K562 (cell line): ENCODE data around the gene UVRAG. TPM values are rescaled to one million over a fixed set of nuclear protein-coding genes. Genes with fewer than 3 reads are reported as not detected.

ENCODE experiments used
- CBX1 ChIP-seq: sonication (generic); IDR thresholded peaks from 2 replicates; pipeline ENCODE4 v1.6.1; 2016; ENCODE audit warnings: antibody characterized with exemption, low read depth, mild to moderate bottlenecking
- EP400 ChIP-seq: fragments of 450-650 bp; IDR thresholded peaks from 2 replicates; pipeline ENCODE4 v1.6.1; 2017; ENCODE audit warnings: antibody characterized with exemption, mild to moderate bottlenecking, moderate library complexity
- HDAC1 ChIP-seq, 2 experiments: fragments of 450-650 bp; IDR thresholded peaks; 2 replicates each; pipeline ENCODE4 v1.6.1; 2016 to 2017; ENCODE audit warnings: inconsistent platforms in 1 of 2, mild to moderate bottlenecking in 1 of 2, moderate library complexity in 1 of 2
- HMGN3 ChIP-seq: IDR thresholded peaks from 2 replicates; pipeline ENCODE4 v1.6.1; 2011; ENCODE audit warnings: borderline replicate concordance, low read depth, mild to moderate bottlenecking, mixed read lengths, low read length; ENCODE audit not compliant: insufficient read length; ENCODE audit errors: extremely low read depth
- MAZ ChIP-seq, 2 experiments: fragments of 450-650 bp in 1 of 2; sonication (generic) in 1 of 2; formaldehyde crosslinking; IDR thresholded peaks in 1 of 2; conservative IDR thresholded peaks in 1 of 2; 2 replicates each; pipeline versions ENCODE4 v1.4.0 to v1.5.0; 2020; ENCODE audit warnings: mild to moderate bottlenecking in 1 of 2, missing genetic modification reagents in 1 of 2
- NONO ChIP-seq, 2 experiments: fragments of 200-400 bp in 1 of 2; fragments of 450-650 bp in 1 of 2; formaldehyde crosslinking in 1 of 2; IDR thresholded peaks; 2 replicates each; pipeline ENCODE4 v1.6.1; 2017; ENCODE audit warnings: low read depth in 2 of 2, mild to moderate bottlenecking in 2 of 2, moderate library complexity in 2 of 2, low read length in 1 of 2
- PHF20 ChIP-seq: fragments of 450-650 bp; IDR thresholded peaks from 2 replicates; pipeline ENCODE4 v1.6.1; 2018; ENCODE audit not compliant: partially characterized antibody
- PHF8 ChIP-seq: fragments of 200-600 bp; sonication (generic); IDR thresholded peaks from 2 replicates; pipeline ENCODE4 v1.6.1; 2012; ENCODE audit warnings: mixed run types, mild to moderate bottlenecking, inconsistent platforms, low read length, moderate library complexity, borderline replicate concordance
- POLR2G ChIP-seq: fragments of 200-400 bp; formaldehyde crosslinking; IDR thresholded peaks from 2 replicates; pipeline ENCODE4 v1.6.1; 2017; ENCODE audit warnings: low read depth, mild to moderate bottlenecking, antibody characterized with exemption, low read length, moderate library complexity
- RB1 ChIP-seq: fragments of 450-650 bp; IDR thresholded peaks from 2 replicates; pipeline ENCODE4 v1.6.1; 2017; ENCODE audit warnings: low read depth, mild to moderate bottlenecking
- RBFOX2 ChIP-seq: fragments of 200-400 bp; formaldehyde crosslinking; IDR thresholded peaks from 2 replicates; pipeline ENCODE4 v1.6.1; 2017; ENCODE audit warnings: low read depth, mild to moderate bottlenecking, low read length, moderate library complexity
- RBM14 ChIP-seq: fragments of 200-400 bp; formaldehyde crosslinking; IDR thresholded peaks from 2 replicates; pipeline ENCODE4 v1.6.1; 2018; ENCODE audit warnings: low read depth, mild to moderate bottlenecking, low read length, moderate library complexity, borderline replicate concordance; ENCODE audit not compliant: insufficient read depth
- RBM34 ChIP-seq: fragments of 200-400 bp; formaldehyde crosslinking; IDR thresholded peaks from 2 replicates; pipeline ENCODE4 v1.6.1; 2018; ENCODE audit warnings: low read length, borderline replicate concordance; ENCODE audit not compliant: insufficient read depth
- SIN3A ChIP-seq, 2 experiments: fragments of 150-350 bp in 1 of 2; IDR thresholded peaks; 2 replicates each; pipeline ENCODE4 v1.6.1; 2011 to 2016; ENCODE audit warnings: borderline replicate concordance in 2 of 2, low read depth in 2 of 2, low read length in 2 of 2, mild to moderate bottlenecking in 2 of 2, moderate library complexity in 2 of 2; ENCODE audit not compliant: control insufficient read depth in 1 of 2
- SIN3B ChIP-seq: fragments of 450-650 bp; IDR thresholded peaks from 2 replicates; pipeline ENCODE4 v1.6.1; 2017; ENCODE audit warnings: low read depth, mild to moderate bottlenecking, moderate library complexity
- TRIM24 ChIP-seq, 2 experiments: fragments of 450-650 bp; IDR thresholded peaks; 2 replicates each; pipeline ENCODE4 v1.6.1; 2016
- ZBTB7A ChIP-seq: IDR thresholded peaks from 2 replicates; pipeline ENCODE4 v1.6.1; 2011; ENCODE audit warnings: low read depth, mild to moderate bottlenecking, low read length, moderate library complexity, borderline replicate concordance; ENCODE audit not compliant: control insufficient read depth
- ZNF121 ChIP-seq: sonication (generic); formaldehyde crosslinking; conservative IDR thresholded peaks from 2 replicates; pipeline ENCODE4 v1.8.0; 2022; ENCODE audit warnings: missing genetic modification reagents
- ZNF263 ChIP-seq: sonication (generic); formaldehyde crosslinking; IDR thresholded peaks from 2 replicates; pipeline ENCODE4 v1.8.0; 2022; ENCODE audit warnings: mild to moderate bottlenecking, missing genetic modification reagents, borderline replicate concordance
- ZNF431 ChIP-seq: sonication (generic); formaldehyde crosslinking; IDR thresholded peaks from 2 replicates; pipeline ENCODE4 v1.8.0; 2022; ENCODE audit warnings: mild to moderate bottlenecking, missing genetic modification reagents
- ZNF639 ChIP-seq, 2 experiments: fragments of 200-800 bp in 1 of 2; sonication (Bioruptor generic) in 1 of 2; sonication (generic) in 1 of 2; formaldehyde crosslinking in 1 of 2; IDR thresholded peaks in 1 of 2; conservative IDR thresholded peaks in 1 of 2; 2 replicates each; pipeline versions ENCODE4 v1.5.0 to v1.6.1; 2016 to 2020; ENCODE audit warnings: missing compliant biosample characterization in 1 of 2, missing genetic modification characterization in 1 of 2, missing genetic modification reagents in 1 of 2
- polyA plus RNA-seq, 8 experiments: library from polyadenylated mRNA; depleted of rRNA in 4 of 8; stranded (reverse) in 5 of 8; unstranded in 3 of 8; fragments of >200 nt; fragmentation: Nextera tagmentation in 2 of 8; fragmentation: Illumina TruSeq in 1 of 8; extraction: Ambion mirVana in 2 of 8; extraction: Trizol in 1 of 8; gene quantifications; 2 replicates each; pipeline versions ENCODE4 v1.2.1 to v1.2.3, GENCODE V29; 2011 to 2014; ENCODE audit warnings: inconsistent platforms in 1 of 8, missing spikeins in 1 of 8
- total RNA-seq, 7 experiments: library from RNA; depleted of rRNA in 6 of 7; stranded (reverse); fragments of >200 nt in 6 of 7; fragmentation: Illumina TruSeq in 2 of 7; extraction: Trizol in 2 of 7; gene quantifications; 2 replicates each; pipeline versions ENCODE4 v1.2.1 to v1.2.3, GENCODE V29; 2011 to 2021; ENCODE audit warnings: low replicate concordance in 1 of 7
- TF ChIP-seq, protein P1 (sequence below): fragments of 450-650 bp; IDR thresholded peaks from 2 replicates; pipeline ENCODE4 v1.7.1; 2018; ENCODE audit warnings: mild to moderate bottlenecking, low read depth; ENCODE audit not compliant: partially characterized antibody

UVRAG gene
- total and polyA plus RNA-seq, 9 of the 15 experiments (the other 6 are each of a cell fraction or from before 2014, with no cell fraction given): 3.1 to 17.8 (median 12.4) TPM

DNA sequence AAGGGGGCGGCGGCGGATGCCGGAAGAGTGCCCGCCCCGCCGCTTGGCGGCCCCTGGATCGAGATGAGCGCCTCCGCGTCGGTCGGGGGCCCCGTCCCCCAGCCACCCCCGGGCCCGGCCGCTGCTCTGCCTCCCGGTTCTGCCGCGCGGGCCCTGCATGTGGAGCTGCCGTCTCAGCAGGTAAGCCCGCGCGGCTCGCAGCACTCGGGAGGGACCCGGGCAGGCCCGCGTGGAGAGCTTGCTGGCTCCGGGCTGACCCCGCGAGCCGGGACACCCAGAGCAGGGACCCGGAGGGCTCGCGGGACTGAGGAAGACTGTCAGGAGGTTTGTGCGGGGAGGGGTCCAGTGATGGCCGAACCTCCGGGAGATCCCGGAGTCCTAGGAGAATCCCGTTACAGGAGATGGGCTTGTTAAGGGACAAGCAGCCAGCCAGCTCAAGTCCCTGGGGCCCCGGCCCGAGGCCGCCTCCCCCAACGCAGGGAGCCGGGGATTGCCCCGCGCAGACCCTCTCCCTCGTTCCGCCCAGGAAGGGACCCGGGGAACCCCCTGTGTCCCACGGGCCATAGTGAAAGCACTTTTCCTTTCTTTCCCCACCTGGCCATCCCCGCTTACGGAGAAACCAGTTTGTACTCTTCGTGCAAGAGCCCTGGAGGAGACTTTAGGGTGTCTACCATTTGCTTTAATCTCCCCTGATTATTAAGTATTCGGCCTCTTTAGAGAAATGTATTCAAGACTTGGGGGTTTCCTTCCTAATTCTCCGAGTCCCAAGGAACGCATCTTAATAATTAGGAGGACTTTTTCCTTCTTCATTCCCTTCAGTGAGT lies 547 bp downstream of the UVRAG start (continued):
- peak in 1 of 2 experiments; percentile 41; a peak in 1 of 4 replicates for TF ChIP-seq SIN3A (IDR thresholded peaks at IDR 0.05; ENCODE audit: borderline replicate concordance in 2 of 2, control insufficient read depth in 1 of 2, low read depth in 2 of 2, low read length in 2 of 2)
- TF ChIP-seq TRIM24 (IDR thresholded peaks at IDR 0.05): no peak
- TF ChIP-seq RB1: peak; percentile 52
- peak; percentile 3; the same call in 1 of the 2 replicates for TF ChIP-seq EP400
- 0 out of 2 replicates have a peak, but pooled peaks have one; percentile 87 for TF ChIP-seq RBM34
- TF ChIP-seq ZNF431: no peak
- TF ChIP-seq ZBTB7A: peak; percentile 70
- TF ChIP-seq HDAC1 (IDR thresholded peaks at IDR 0.05): peak in 1 of 2 experiments; percentile 24; a peak in 1 of 4 replicates
- TF ChIP-seq, protein P1, sequence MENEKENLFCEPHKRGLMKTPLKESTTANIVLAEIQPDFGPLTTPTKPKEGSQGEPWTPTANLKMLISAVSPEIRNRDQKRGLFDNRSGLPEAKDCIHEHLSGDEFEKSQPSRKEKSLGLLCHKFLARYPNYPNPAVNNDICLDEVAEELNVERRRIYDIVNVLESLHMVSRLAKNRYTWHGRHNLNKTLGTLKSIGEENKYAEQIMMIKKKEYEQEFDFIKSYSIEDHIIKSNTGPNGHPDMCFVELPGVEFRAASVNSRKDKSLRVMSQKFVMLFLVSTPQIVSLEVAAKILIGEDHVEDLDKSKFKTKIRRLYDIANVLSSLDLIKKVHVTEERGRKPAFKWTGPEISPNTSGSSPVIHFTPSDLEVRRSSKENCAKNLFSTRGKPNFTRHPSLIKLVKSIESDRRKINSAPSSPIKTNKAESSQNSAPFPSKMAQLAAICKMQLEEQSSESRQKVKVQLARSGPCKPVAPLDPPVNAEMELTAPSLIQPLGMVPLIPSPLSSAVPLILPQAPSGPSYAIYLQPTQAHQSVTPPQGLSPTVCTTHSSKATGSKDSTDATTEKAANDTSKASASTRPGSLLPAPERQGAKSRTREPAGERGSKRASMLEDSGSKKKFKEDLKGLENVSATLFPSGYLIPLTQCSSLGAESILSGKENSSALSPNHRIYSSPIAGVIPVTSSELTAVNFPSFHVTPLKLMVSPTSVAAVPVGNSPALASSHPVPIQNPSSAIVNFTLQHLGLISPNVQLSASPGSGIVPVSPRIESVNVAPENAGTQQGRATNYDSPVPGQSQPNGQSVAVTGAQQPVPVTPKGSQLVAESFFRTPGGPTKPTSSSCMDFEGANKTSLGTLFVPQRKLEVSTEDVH: no peak
- TF ChIP-seq ZNF263: no peak
- TF ChIP-seq CBX1: 0 out of 2 replicates have a peak, but pooled peaks have one; percentile 17
- TF ChIP-seq RBFOX2: peak; percentile 78
- peak; percentile 10 for TF ChIP-seq PHF20
- TF ChIP-seq ZNF121 (CRISPR knock-in tag): no peak
- TF ChIP-seq RBM14: 0 out of 2 replicates have a peak, but pooled peaks have one; percentile 66
- TF ChIP-seq SIN3B: peak; percentile 51; the same call in 1 of the 2 replicates
- peak; percentile 54 to 60; a peak in 3 of 4 replicates for TF ChIP-seq NONO (IDR thresholded peaks at IDR 0.05; ENCODE audit: low read depth in 2 of 2, low read length in 1 of 2)
- peak; percentile 30 for TF ChIP-seq HMGN3
- peak in 1 of 2 experiments; percentile 51; a peak in 2 of 4 replicates for TF ChIP-seq MAZ (CRISPR knock-in tag; conservative IDR thresholded peaks at IDR 0.05 in 1 of 2, IDR thresholded peaks at IDR 0.05 in 1 of 2)
- TF ChIP-seq POLR2G: peak; percentile 79
- TF ChIP-seq PHF8: peak; percentile 21; the same call in 1 of the 2 replicates
- peak in 1 of 2 experiments; percentile 24; a peak in 1 of 4 replicates for TF ChIP-seq ZNF639 (CRISPR knock-in tag; conservative IDR thresholded peaks at IDR 0.05 in 1 of 2, IDR thresholded peaks at IDR 0.05 in 1 of 2)
